Brain pericyte (primary cell): ENCODE data around the gene PRTG.
"Not testable (repeated sequence)": the region's sequence is repeated elsewhere in the genome, so short reads cannot be mapped to it uniquely, and the experiment has no call there.

Source experiments
- DNase-seq: peaks from one replicate; pipeline ENCODE4 v3.0.0-alpha.2; 2012; ENCODE audit warnings: low read depth, low spot score

PRTG gene

GRCh38 chr15:55742498-55742926, 440 bp downstream of the PRTG start:
- DNase-seq: no peak

GRCh38 chr15:55741833-55742497, 987 bp downstream of the PRTG start:
- DNase-seq: no peak

- DNase-seq: no peak
Observed at GRCh38 chr15:55740981-55741832, 1.7 kb downstream of the PRTG start.

- no peak for DNase-seq
Observed at GRCh38 chr15:55740359-55740878, 2.5 kb downstream of the PRTG start.

- DNase-seq: no peak
Observed at GRCh38 chr15:55739641-55740040, 3.3 kb downstream of the PRTG start.

GRCh38 chr15:55738715-55739114, 4.2 kb downstream of the PRTG start:
- DNase-seq: no peak

- DNase-seq: no peak
Observed at GRCh38 chr15:55737373-55737772, 5.6 kb downstream of the PRTG start.

GRCh38 chr15:55736756-55737155, 6.2 kb downstream of the PRTG start:
- no peak for DNase-seq

GRCh38 chr15:55734641-55735040, 8.3 kb downstream of the PRTG start:
- DNase-seq: no peak

- not testable (repeated sequence) for DNase-seq
Observed at GRCh38 chr15:55733461-55733860, 9.5 kb downstream of the PRTG start.

- no peak for DNase-seq
Observed at GRCh38 chr15:55721554-55722185, 21.3 kb downstream of the PRTG start.

- DNase-seq: no peak
Observed at GRCh38 chr15:55715355-55716076, 27.4 kb downstream of the PRTG start.

- DNase-seq: no peak
Observed at GRCh38 chr15:55714064-55714463, 28.9 kb downstream of the PRTG start.

GRCh38 chr15:55712363-55712762, 30.6 kb downstream of the PRTG start:
- no peak for DNase-seq

GRCh38 chr15:55710286-55710685, 32.7 kb downstream of the PRTG start:
- DNase-seq: no peak

GRCh38 chr15:55709458-55709857, 33.5 kb downstream of the PRTG start:
- no peak for DNase-seq

- DNase-seq: no peak
Observed at GRCh38 chr15:55708720-55709119, 34.2 kb downstream of the PRTG start.

- no peak for DNase-seq
Observed at GRCh38 chr15:55707951-55708350, 35.0 kb downstream of the PRTG start.

- DNase-seq: no peak
Observed at GRCh38 chr15:55707518-55707917, 35.4 kb downstream of the PRTG start.

GRCh38 chr15:55703873-55704301, 39.1 kb downstream of the PRTG start:
- DNase-seq: no peak

- DNase-seq: no peak
Observed at GRCh38 chr15:55700876-55701275, 42.1 kb downstream of the PRTG start.

GRCh38 chr15:55698653-55699052, 44.3 kb downstream of the PRTG start:
- no peak for DNase-seq
